ENCODE results near the gene SHB.

DNA sequence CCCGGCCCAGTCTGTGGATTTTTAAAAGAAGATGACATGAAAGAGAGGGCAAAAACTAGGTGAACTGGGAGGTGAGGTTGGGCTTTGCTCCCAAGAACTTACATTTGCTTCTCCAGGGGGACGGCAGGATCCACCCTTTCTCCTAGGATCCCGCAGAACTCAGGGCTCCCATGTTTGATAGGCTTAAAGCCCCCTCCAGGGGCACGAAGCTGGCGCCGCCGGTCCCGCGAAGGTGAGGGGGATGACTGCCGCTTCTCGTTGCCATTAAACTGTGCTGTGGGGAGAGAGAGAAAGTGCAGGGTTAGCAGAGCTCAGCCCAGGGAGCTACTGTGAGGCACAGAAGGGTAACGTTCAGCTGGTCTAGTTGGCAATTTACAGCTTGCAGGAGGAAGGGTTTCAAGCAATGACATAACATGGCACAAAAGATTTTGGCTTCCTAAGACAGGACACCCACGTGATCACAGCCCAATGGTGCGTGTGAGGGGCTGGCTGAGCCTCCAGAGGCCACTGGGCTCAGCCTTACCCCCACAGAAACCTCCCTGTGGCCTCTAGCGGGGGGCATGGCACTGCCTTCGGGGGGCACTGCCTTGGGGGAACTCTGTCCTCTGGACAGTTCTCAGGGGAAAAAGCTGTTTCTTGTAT, 113.1 kb downstream of the SHB start:
- TF ChIP-seq CTCF (conservative IDR thresholded peaks at IDR 0.05; ENCODE audit: low read length) (no peak), EZH2phosphoT487 (IDR thresholded peaks at IDR 0.05; ENCODE audit: borderline replicate concordance, low read depth, low read length) (no peak)
